HepG2 (cell line): ENCODE results near the gene TMC8. TPM values are rescaled to one million over a fixed set of nuclear protein-coding genes. Genes with fewer than 3 reads are reported as not detected.

Experiments used
- CHCHD3 ChIP-seq: sonication (generic); formaldehyde crosslinking; IDR thresholded peaks from 2 replicates; pipeline ENCODE4 v1.8.0; 2022; ENCODE audit warnings: mild to moderate bottlenecking, missing genetic modification reagents, moderate library complexity
- GRHL1 ChIP-seq: sonication (generic); formaldehyde crosslinking; conservative IDR thresholded peaks from 2 replicates; pipeline ENCODE4 v1.8.0; 2022; ENCODE audit warnings: missing genetic modification reagents
- HOXA9 ChIP-seq: sonication (generic); formaldehyde crosslinking; IDR thresholded peaks from 2 replicates; pipeline ENCODE4 v1.8.1; 2022; ENCODE audit warnings: missing genetic modification reagents, mild to moderate bottlenecking, moderate library complexity, borderline replicate concordance
- NFATC3 ChIP-seq: sonication (generic); formaldehyde crosslinking; IDR thresholded peaks from 2 replicates; pipeline ENCODE4 v1.5.1; 2020; ENCODE audit warnings: mild to moderate bottlenecking, missing genetic modification reagents
- RBM39 ChIP-seq: fragments of 200-400 bp; formaldehyde crosslinking; IDR thresholded peaks from one replicate; pipeline ENCODE4 v1.6.1; 2018; ENCODE audit warnings: antibody characterized with exemption, mild to moderate bottlenecking, low read depth, low read length; ENCODE audit not compliant: poor library complexity, severe bottlenecking
- REXO4 ChIP-seq: sonication (generic); formaldehyde crosslinking; IDR thresholded peaks from 2 replicates; pipeline ENCODE4 v1.8.0; 2022; ENCODE audit warnings: missing genetic modification reagents, mild to moderate bottlenecking, borderline replicate concordance
- RFX1 ChIP-seq: fragments of 450-650 bp; IDR thresholded peaks from 2 replicates; pipeline ENCODE4 v1.6.1; 2017
- SP1 ChIP-seq, 2 experiments: fragments of 450-650 bp in 1 of 2; sonication (generic) in 1 of 2; formaldehyde crosslinking in 1 of 2; IDR thresholded peaks; 2 replicates each; pipeline versions ENCODE4 v1.4.0 to v1.6.1; 2016 to 2020; ENCODE audit warnings: missing genetic modification reagents in 1 of 2
- THYN1 ChIP-seq: sonication (generic); formaldehyde crosslinking; IDR thresholded peaks from 2 replicates; pipeline ENCODE4 v1.8.1; 2023; ENCODE audit warnings: low read depth, mild to moderate bottlenecking, moderate library complexity, missing genetic modification reagents, borderline replicate concordance
- TIGD3 ChIP-seq: sonication (generic); formaldehyde crosslinking; IDR thresholded peaks from 2 replicates; pipeline ENCODE4 v1.5.1; 2020; ENCODE audit warnings: mild to moderate bottlenecking, missing genetic modification reagents, borderline replicate concordance
- ZBTB14 ChIP-seq: sonication (generic); formaldehyde crosslinking; IDR thresholded peaks from 2 replicates; pipeline ENCODE4 v1.4.0; 2020; ENCODE audit warnings: missing genetic modification reagents
- ZFX ChIP-seq: sonication (generic); formaldehyde crosslinking; IDR thresholded peaks from 2 replicates; pipeline ENCODE4 v1.4.0; 2020; ENCODE audit warnings: mild to moderate bottlenecking, low read depth, missing genetic modification reagents, moderate library complexity
- ZNF180 ChIP-seq: sonication (generic); formaldehyde crosslinking; IDR thresholded peaks from 2 replicates; pipeline ENCODE4 v1.4.0; 2020; ENCODE audit warnings: low read depth, missing genetic modification reagents, borderline replicate concordance
- ZNF33A ChIP-seq: sonication (generic); formaldehyde crosslinking; IDR thresholded peaks from 2 replicates; pipeline ENCODE4 v1.5.1; 2020; ENCODE audit warnings: missing genetic modification reagents, mild to moderate bottlenecking, moderate library complexity, borderline replicate concordance
- ZNF441 ChIP-seq: sonication (generic); formaldehyde crosslinking; IDR thresholded peaks from 2 replicates; pipeline ENCODE4 v1.7.0; 2021; ENCODE audit warnings: missing genetic modification reagents, borderline replicate concordance
- ZNF496 ChIP-seq: sonication (generic); formaldehyde crosslinking; IDR thresholded peaks from 2 replicates; pipeline ENCODE4 v1.8.1; 2023; ENCODE audit warnings: mild to moderate bottlenecking, moderate library complexity, missing genetic modification reagents; ENCODE audit not compliant: insufficient replicate concordance
- ZNF577 ChIP-seq: sonication (generic); formaldehyde crosslinking; IDR thresholded peaks from 2 replicates; pipeline ENCODE4 v1.4.0; 2020; ENCODE audit warnings: mild to moderate bottlenecking, low read depth, missing genetic modification reagents, borderline replicate concordance
- ZNF678 ChIP-seq: sonication (generic); formaldehyde crosslinking; IDR thresholded peaks from 2 replicates; pipeline ENCODE4 v1.4.0; 2020; ENCODE audit warnings: mild to moderate bottlenecking, missing genetic modification reagents
- ZNF687 ChIP-seq: sonication (generic); formaldehyde crosslinking; IDR thresholded peaks from 2 replicates; pipeline ENCODE4 v1.5.1; 2020; ENCODE audit warnings: mild to moderate bottlenecking, missing genetic modification reagents, moderate library complexity
- polyA plus RNA-seq, 8 experiments: library from polyadenylated mRNA; depleted of rRNA in 3 of 8; stranded (reverse) in 7 of 8; unstranded in 1 of 8; fragments of >200 nt; fragmentation: Illumina TruSeq in 4 of 8; extraction: Trizol in 4 of 8; gene quantifications; 2 replicates each; pipeline versions ENCODE4 v1.2.1 to v1.2.3, GENCODE V29; 2011 to 2016; ENCODE audit warnings: low read depth in 4 of 8, missing spikeins in 1 of 8, mixed read lengths in 1 of 8; ENCODE audit not compliant: insufficient read depth in 1 of 8
- total RNA-seq, 5 experiments: library from RNA; depleted of rRNA; stranded (reverse); fragments of >200 nt; fragmentation: Illumina TruSeq; extraction: Trizol; gene quantifications; 2 replicates each; pipeline ENCODE4 v1.2.3, GENCODE V29; 2016; ENCODE audit warnings: low read depth in 1 of 5

Gene TMC8
- total and polyA plus RNA-seq, 2 of the 13 experiments (the other 11 are each of a cell fraction or from before 2014, with no cell fraction given): 0.53 to 7.8 TPM

- TF ChIP-seq ZNF687 (peak; percentile 81), GRHL1 (CRISPR knock-in tag) (no peak), ZNF33A (CRISPR knock-in tag) (no peak), HOXA9 (CRISPR knock-in tag) (0 out of 2 replicates have a peak, but pooled peaks have one; percentile 35), RBM39 (no peak), RFX1 (no peak; the same call in 1 of the 2 replicates), NFATC3 (CRISPR knock-in tag) (no peak), ZNF441 (CRISPR knock-in tag) (no peak), ZBTB14 (CRISPR knock-in tag) (no peak), ZNF577 (CRISPR knock-in tag) (no peak), THYN1 (CRISPR knock-in tag) (no peak), TIGD3 (CRISPR knock-in tag) (no peak), CHCHD3 (CRISPR knock-in tag) (0 out of 2 replicates have a peak, but pooled peaks have one; percentile 5), ZNF678 (CRISPR knock-in tag) (no peak), ZNF496 (CRISPR knock-in tag) (no peak), REXO4 (CRISPR knock-in tag) (no peak), ZFX (CRISPR knock-in tag) (peak; percentile 71), ZNF180 (CRISPR knock-in tag) (no peak), SP1 (IDR thresholded peaks at IDR 0.05) (no peak), SP1 (CRISPR knock-in tag; IDR thresholded peaks at IDR 0.05) (no peak; the same call in 1 of the 2 replicates)
Measured at GRCh38 chr17:78133971-78134898, 3.7 kb downstream of the TMC8 start (continued).
